H1 (cell line): ENCODE measurements around the gene TOMM40. TPM values are rescaled to one million over a fixed set of nuclear protein-coding genes. Genes with fewer than 3 reads are reported as not detected.

ENCODE experiments used
- CBX8 ChIP-seq: fragments of 300-800, 300-1000 bp; sonication (generic); IDR thresholded peaks from 2 replicates; pipeline ENCODE4 v1.7.1; 2016; ENCODE audit warnings: low read depth, low read length, borderline replicate concordance
- KDM4A ChIP-seq: IDR thresholded peaks from one replicate; pipeline ENCODE4 v1.7.1; 2012; ENCODE audit warnings: low read depth, mild to moderate bottlenecking, moderate library complexity, low read length, inconsistent platforms; ENCODE audit not compliant: severe bottlenecking
- PHF8 ChIP-seq: fragments of 200-600 bp; sonication (generic); conservative IDR thresholded peaks from 2 replicates; pipeline ENCODE4 v1.7.1; 2012; ENCODE audit warnings: low read depth, mild to moderate bottlenecking, inconsistent platforms, low read length, moderate library complexity
- TCF12 ChIP-seq: IDR thresholded peaks from 2 replicates; pipeline ENCODE4 v1.6.1; 2011; ENCODE audit warnings: low read depth, mild to moderate bottlenecking, low read length
- polyA plus RNA-seq, 7 experiments: library from polyadenylated mRNA; depleted of rRNA in 3 of 7; stranded (reverse) in 5 of 7; unstranded in 2 of 7; fragments of >200 nt in 5 of 7; fragments of 200-250 nt in 2 of 7; gene quantifications; 1 replicate in 5 of 7; 2 replicates in 1 of 7; 4 replicates in 1 of 7; pipeline versions ENCODE4 v1.2.1 to v1.2.3, GENCODE V29; 2011 to 2013; ENCODE audit warnings: missing spikeins in 2 of 7, mixed read lengths in 2 of 7
- total RNA-seq: library from RNA; stranded (reverse); fragmentation: NEBNext Ultra II Directional; extraction: Animal tissue kit (Norgen Biotek cat#: 25700); gene quantifications from 2 replicates; pipeline ENCODE4 v1.2.1, GENCODE V29; 2021

The TOMM40 gene
- total and polyA plus RNA-seq, 2 of the 8 experiments (the other 6 are each of a cell fraction or from before 2014, with no cell fraction given) = 154 to 179 TPM

DNA sequence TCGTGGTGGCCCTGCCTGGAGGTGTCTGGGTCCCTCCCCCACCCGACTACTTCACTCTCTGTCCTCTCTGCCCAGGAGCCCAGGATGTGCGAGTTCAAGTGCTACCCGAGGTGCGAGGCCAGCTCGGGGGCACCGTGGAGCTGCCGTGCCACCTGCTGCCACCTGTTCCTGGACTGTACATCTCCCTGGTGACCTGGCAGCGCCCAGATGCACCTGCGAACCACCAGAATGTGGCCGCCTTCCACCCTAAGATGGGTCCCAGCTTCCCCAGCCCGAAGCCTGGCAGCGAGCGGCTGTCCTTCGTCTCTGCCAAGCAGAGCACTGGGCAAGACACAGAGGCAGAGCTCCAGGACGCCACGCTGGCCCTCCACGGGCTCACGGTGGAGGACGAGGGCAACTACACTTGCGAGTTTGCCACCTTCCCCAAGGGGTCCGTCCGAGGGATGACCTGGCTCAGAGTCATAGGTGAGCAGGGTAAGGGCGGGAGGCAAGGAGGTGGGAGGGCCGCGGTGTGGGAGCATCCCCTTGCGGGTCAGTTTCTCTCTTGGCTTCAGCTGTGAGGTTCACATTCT, 25.8 kb upstream of the TOMM40 start (continued):
- no peak for TF ChIP-seq TCF12
- TF ChIP-seq KDM4A = no peak
- TF ChIP-seq CBX8 = no peak
- no peak for TF ChIP-seq PHF8
- TF ChIP-seq, all 59 proteins: peak for 0
